ENCODE results near the gene SPOP.

Gene SPOP

GRCh38 chr17:49582789-49583188 lies 95.1 kb downstream of the SPOP start:
- no peak for DNase-seq

- DNase-seq = no peak
Observed at GRCh38 chr17:49582055-49582722, 95.7 kb downstream of the SPOP start.

GRCh38 chr17:49581648-49581998 lies 96.3 kb downstream of the SPOP start:
- DNase-seq = peak in 1 of 2 experiments; percentile 7

GRCh38 chr17:49580981-49581647 lies 96.8 kb downstream of the SPOP start:
- DNase-seq = no peak

GRCh38 chr17:49580055-49580721 lies 97.7 kb downstream of the SPOP start:
- DNase-seq = no peak

- no peak for DNase-seq
Observed at GRCh38 chr17:49579522-49579921, 98.4 kb downstream of the SPOP start.

- DNase-seq = no peak
Observed at GRCh38 chr17:49578952-49579500, 98.9 kb downstream of the SPOP start.

- DNase-seq = no peak
Observed at GRCh38 chr17:49578414-49578813, 99.5 kb downstream of the SPOP start.

- no peak for DNase-seq
Observed at GRCh38 chr17:49577963-49578362, 99.9 kb downstream of the SPOP start.

GRCh38 chr17:49577650-49577934 lies 100.3 kb downstream of the SPOP start:
- DNase-seq = no peak

GRCh38 chr17:49576917-49577649 lies 100.8 kb downstream of the SPOP start:
- DNase-seq = no peak

GRCh38 chr17:49576088-49576916 lies 101.6 kb downstream of the SPOP start:
- DNase-seq = peak in 1 of 2 experiments; percentile 9

GRCh38 chr17:49575679-49576087 lies 102.2 kb downstream of the SPOP start, which contains the start of gene NXPH3:
Gene NXPH3, plus strand, starts transcription at chr17:49575871. Its CDS starts 349 bp downstream, at chr17:49576220.
- peak in 1 of 2 experiments; percentile 15 for DNase-seq

- no peak for DNase-seq
Observed at GRCh38 chr17:49574945-49575678, 102.8 kb downstream of the SPOP start.

GRCh38 chr17:49574323-49574781 lies 103.5 kb downstream of the SPOP start:
- DNase-seq = peak in 1 of 2 experiments; percentile 34

- DNase-seq = no peak
Observed at GRCh38 chr17:49573510-49574322, 104.2 kb downstream of the SPOP start.

GRCh38 chr17:49572806-49573420 lies 105.0 kb downstream of the SPOP start:
- no peak for DNase-seq

- no peak for DNase-seq
Observed at GRCh38 chr17:49572226-49572625, 105.7 kb downstream of the SPOP start.

- no peak for DNase-seq
Observed at GRCh38 chr17:49571764-49572163, 106.1 kb downstream of the SPOP start.

- DNase-seq = no peak
Observed at GRCh38 chr17:49571283-49571682, 106.6 kb downstream of the SPOP start.

Data from NCI-H446 (cell line).